PFSK-1 (cell line): ENCODE measurements around the gene SLC51A.

Source experiments
- FOXP2 ChIP-seq: optimal IDR thresholded peaks from 2 replicates; pipeline ENCODE3; 2011; ENCODE audit warnings: borderline replicate concordance, control low read depth, inconsistent platforms; ENCODE audit not compliant: insufficient read depth; ENCODE audit errors: extremely low read length, extremely low read depth
- POLR2AphosphoS5 ChIP-seq: IDR thresholded peaks from 2 replicates; pipeline ENCODE4 v1.6.1; 2012; ENCODE audit warnings: low read depth, mild to moderate bottlenecking, control low read depth, low read length, moderate library complexity
- SIN3A ChIP-seq: IDR thresholded peaks from 2 replicates; pipeline ENCODE4 v1.6.1; 2012; ENCODE audit warnings: mild to moderate bottlenecking, low read length, moderate library complexity, borderline replicate concordance; ENCODE audit not compliant: insufficient read depth
- TAF1 ChIP-seq: IDR thresholded peaks from 2 replicates; pipeline ENCODE4 v1.6.1; 2012; ENCODE audit warnings: low read length, control low read depth, borderline replicate concordance; ENCODE audit not compliant: insufficient read depth
- TF ChIP-seq, protein P1 (sequence below), 2 experiments: IDR thresholded peaks; 2 replicates each; pipeline versions ENCODE4 v1.6.1 to v1.8.0; 2011 to 2012; ENCODE audit warnings: low read depth in 2 of 2, low read length in 2 of 2, control low read depth in 1 of 2, inconsistent platforms in 1 of 2, mild to moderate bottlenecking in 1 of 2, moderate library complexity in 1 of 2; ENCODE audit not compliant: insufficient read depth in 1 of 2

Gene SLC51A

DNA sequence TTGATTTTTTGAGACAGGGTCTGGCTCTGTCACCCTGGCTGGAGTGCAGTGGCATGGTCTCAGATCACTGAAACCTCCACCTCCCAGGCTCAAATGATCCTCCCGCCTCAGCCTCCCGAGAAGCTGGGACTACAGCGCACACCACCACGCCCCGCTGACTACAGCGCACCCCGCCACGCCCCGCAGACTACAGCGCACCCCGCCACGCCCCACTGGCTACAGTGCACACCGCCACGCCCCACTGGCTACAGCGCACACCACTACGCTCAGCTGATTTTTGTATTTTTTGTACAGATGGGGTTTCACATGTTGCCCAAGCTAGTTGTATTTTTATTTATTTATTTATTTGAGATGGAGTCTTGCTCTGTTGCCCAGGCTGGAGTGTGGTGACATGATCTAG is 35.6 kb downstream of the SLC51A start:
- TF ChIP-seq TAF1 (no peak), SIN3A (no peak), POLR2AphosphoS5 (no peak), FOXP2 (no peak)
- TF ChIP-seq, protein P1, sequence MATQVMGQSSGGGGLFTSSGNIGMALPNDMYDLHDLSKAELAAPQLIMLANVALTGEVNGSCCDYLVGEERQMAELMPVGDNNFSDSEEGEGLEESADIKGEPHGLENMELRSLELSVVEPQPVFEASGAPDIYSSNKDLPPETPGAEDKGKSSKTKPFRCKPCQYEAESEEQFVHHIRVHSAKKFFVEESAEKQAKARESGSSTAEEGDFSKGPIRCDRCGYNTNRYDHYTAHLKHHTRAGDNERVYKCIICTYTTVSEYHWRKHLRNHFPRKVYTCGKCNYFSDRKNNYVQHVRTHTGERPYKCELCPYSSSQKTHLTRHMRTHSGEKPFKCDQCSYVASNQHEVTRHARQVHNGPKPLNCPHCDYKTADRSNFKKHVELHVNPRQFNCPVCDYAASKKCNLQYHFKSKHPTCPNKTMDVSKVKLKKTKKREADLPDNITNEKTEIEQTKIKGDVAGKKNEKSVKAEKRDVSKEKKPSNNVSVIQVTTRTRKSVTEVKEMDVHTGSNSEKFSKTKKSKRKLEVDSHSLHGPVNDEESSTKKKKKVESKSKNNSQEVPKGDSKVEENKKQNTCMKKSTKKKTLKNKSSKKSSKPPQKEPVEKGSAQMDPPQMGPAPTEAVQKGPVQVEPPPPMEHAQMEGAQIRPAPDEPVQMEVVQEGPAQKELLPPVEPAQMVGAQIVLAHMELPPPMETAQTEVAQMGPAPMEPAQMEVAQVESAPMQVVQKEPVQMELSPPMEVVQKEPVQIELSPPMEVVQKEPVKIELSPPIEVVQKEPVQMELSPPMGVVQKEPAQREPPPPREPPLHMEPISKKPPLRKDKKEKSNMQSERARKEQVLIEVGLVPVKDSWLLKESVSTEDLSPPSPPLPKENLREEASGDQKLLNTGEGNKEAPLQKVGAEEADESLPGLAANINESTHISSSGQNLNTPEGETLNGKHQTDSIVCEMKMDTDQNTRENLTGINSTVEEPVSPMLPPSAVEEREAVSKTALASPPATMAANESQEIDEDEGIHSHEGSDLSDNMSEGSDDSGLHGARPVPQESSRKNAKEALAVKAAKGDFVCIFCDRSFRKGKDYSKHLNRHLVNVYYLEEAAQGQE (IDR thresholded peaks at IDR 0.05; ENCODE audit: insufficient read depth in 1 of 2, low read depth in 2 of 2, low read length in 2 of 2), result no peak

DNA sequence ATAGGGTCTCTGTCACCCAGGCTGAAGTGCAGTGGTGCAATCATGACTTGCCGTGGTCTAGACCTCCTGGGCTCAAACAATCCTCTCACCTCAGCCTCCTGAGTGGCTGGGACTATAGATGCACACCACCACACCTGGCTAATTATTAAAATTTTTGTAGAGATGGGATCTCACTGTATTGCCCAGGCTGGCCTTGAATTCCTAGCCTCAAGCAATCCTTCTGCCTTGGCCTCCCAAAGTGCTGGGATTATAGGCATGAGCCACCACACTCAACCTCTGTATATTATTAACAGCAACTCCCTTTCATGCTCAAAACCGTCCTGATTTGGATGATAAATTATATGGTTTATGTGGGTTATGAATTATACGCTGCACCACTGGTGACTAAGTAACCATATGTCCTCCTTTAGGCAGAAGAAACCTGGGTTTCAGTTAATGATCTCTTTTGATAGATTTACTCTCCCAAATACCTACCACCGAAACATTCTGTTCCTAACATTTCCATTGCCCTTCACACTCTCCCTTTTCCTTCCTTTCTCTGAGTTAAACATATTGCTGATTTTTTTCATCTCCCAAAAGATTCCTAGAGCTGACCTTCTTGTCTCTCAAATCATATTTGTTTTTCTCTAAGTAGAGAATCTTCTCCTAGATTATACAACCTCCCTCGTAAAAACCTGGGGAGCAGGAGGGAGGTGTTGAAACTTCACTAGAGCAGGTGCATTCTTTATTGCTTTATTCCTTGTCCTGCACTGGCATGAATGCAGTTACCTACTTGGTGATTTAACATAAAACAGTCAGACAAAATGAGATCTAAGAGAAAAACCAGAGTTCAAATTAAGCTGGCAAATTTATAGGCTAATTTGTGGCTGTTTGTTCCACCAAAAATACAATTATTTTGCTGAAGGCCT is 38.3 kb downstream of the SLC51A start:
- TF ChIP-seq SIN3A, result no peak

DNA sequence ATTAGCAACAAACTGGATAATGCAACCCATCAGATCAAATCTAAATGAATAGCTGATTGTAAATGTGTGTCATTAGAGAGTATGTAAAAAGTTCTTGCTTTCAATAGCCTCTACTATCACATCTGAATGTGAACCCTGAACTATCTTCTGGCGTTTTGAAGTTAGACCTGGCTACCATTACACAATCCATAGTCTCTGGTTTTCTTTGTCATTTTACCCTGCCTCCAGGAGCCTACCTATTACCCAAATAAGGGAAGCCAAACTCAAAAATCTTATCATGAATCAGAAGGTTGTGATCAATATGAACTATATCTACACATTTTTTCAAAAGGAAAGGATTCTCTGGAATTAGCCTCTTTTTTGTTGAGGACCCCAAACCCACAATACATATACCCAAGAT is 39.4 kb downstream of the SLC51A start:
- no peak for TF ChIP-seq TAF1
- no peak for TF ChIP-seq SIN3A
- no peak for TF ChIP-seq FOXP2
- no peak for TF ChIP-seq POLR2AphosphoS5
- TF ChIP-seq, protein P1 (IDR thresholded peaks at IDR 0.05; ENCODE audit: insufficient read depth in 1 of 2, low read depth in 2 of 2, low read length in 2 of 2), result no peak

DNA sequence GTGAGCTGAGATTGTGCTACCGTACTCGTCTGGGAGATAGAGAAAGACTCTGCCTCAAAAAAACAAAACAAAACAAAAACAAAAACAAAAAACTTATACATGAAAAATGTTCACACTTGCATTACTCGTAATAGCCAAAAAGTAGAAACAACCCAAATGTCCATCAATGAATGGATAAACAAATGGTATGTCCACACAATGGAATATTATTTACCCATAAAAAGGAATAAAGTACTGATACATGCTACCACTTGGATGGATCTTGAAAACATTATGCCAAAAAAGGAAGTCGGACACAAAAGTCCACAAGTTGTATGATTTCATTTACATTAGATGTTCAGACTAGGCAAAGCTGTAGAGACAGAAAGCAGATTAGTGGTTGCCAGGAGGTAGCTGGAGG is 44.5 kb downstream of the SLC51A start:
- TF ChIP-seq SIN3A, result no peak
- TF ChIP-seq TAF1, result no peak

DNA sequence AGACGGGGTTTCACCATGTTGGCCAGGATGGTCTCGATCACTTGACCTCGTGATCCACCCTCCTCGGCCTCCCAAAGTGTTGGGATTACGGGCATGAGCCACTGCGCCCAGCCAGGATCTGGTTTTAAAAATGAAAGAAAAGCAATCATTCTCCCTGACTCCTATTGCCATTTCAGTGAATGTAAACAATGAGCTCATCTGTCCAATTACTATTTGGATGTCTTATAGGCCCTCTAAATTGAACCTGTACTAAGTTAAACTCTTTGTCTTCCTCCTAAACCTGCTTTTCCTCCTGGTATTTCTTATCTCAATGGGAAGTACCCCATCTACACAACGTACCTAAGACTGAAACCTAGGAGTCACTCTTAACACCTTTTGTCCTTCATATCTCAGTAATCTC is 47.5 kb downstream of the SLC51A start:
- TF ChIP-seq FOXP2, result no peak
- TF ChIP-seq SIN3A, result no peak
- TF ChIP-seq TAF1, result no peak
- TF ChIP-seq POLR2AphosphoS5, result no peak
- TF ChIP-seq, protein P1 (IDR thresholded peaks at IDR 0.05; ENCODE audit: insufficient read depth in 1 of 2, low read depth in 2 of 2, low read length in 2 of 2), result no peak

DNA sequence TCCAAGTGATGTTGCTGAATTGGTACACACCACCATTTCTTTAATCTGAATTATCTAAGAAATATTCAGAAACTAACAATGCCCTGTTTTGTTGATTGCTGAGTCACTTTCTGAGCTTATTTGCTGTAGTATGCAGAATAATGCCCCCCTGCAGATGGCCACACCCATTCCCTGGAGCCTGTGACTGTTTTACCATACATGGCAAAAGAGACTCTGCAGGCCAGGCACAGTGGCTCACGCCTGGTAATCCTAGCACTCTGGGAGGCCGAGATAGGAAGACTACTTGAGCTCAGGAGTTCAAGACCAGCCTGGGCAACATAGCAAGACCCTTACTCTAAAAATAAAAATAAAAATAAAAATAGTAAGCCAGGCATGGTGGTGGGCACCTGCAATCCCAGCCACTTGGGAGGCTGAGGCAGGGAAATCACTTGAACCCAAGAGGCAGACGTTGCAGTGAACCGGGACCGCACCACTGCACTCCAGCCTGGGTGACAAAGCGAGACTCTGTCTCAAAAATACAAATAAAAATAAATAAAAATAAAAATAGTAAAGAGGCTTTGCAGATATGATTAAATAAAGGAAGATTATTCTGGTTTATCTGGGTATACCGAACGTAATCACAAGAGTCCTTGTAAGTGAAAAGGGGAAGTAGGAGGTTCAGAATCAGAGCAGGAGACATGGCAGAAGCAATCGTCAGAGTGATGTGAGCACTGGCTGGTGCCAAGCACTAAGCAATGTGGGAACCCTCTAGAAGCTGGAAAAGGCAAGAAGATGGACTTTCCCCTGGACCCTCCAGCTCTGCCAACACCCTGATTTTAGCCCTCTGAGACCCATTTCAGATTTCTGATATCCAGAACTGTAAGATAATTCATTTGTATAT is 52.2 kb downstream of the SLC51A start:
- no peak for TF ChIP-seq SIN3A
- no peak for TF ChIP-seq POLR2AphosphoS5
- no peak for TF ChIP-seq TAF1
- no peak for TF ChIP-seq FOXP2
- TF ChIP-seq, protein P1 (IDR thresholded peaks at IDR 0.05; ENCODE audit: insufficient read depth in 1 of 2, low read depth in 2 of 2, low read length in 2 of 2), result no peak
